Measurements from ENCODE around the gene GPHA2.
A peak's percentile ranks its signal among the peaks of the same experiment; 100 is the strongest.

GPHA2 gene

DNA sequence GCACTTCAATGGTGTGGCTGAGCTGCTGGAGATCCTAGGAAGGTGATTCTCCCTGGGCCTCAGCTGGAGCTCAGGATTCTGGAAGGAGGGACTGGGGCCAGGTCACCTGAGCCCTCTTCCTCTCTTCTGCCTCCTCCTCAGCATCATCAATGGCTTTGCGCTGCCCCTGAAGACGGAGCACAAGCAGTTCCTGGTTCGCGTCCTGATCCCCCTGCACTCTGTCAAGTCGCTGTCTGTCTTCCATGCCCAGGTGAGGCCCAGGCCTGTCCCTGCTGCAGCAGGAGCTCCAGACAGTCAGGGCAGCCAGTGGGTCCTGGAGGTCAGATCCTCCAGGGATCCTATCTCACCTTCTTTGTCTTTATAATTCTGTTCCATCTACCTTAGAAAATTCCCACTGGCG lies 5.4 kb downstream of the GPHA2 start:
- DNase-seq (ENCODE audit: low read depth in 2 of 2), result no peak

DNA sequence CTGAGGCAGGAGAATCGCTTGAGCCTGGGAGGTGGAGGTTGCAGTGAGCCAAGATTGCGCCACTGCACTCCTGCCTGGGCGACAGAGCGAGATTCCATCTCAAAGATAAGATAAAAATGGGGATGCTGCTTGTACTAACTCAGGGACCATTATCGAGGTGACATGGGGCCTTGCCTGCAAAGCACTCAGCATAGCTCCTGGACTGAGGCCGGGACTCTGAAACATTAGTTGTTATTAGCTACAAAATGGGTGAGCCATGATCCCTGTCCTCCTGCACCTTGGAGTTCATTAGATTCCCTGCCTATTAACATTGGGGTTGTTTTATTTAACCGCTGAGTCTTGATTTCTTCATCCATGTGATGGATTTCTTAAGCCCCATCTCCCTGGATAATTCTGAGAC lies 6.1 kb downstream of the GPHA2 start:
- no peak for DNase-seq (ENCODE audit: low read depth in 2 of 2)

DNA sequence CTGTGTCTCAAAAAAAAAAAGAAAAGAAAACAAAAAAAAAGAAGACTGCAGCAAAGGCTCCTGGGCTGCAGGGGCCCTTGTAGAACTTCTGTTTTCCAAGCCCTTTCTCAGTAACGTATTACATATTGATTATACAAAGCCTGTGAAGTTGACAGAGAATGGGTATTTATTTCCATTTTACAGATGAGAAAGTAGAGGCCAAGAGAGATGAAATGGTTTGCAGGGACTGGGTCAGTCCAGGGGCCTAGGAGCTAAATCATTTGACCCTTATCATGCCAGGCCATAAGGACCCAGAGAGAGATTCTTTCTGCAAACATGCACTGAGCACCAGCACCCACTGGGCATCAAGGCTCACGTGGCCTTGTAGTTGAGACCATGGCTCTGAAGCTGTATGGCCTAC lies 6.7 kb downstream of the GPHA2 start:
- DNase-seq (ENCODE audit: low read depth in 2 of 2), result no peak

DNA sequence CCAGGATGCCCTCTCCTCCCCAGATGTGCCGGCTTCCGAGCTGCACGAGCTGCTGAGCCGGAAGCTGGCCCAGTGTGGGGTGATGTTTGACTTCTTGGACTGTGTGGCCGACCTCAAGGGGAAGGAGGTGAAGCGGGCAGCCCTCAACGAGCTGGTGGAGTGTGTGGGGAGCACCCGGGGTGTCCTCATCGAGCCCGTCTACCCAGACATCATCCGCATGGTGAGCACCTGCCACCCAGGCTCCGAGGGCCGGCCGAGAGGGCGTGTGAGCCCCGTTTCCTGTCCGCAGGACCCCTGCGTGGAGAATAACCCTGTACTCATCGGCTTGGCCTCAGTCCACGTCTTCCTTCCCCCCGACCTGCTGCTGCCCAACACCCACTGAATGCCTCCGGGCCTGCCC lies 9.0 kb downstream of the GPHA2 start:
- no peak for DNase-seq (ENCODE audit: low read depth in 2 of 2)

DNA sequence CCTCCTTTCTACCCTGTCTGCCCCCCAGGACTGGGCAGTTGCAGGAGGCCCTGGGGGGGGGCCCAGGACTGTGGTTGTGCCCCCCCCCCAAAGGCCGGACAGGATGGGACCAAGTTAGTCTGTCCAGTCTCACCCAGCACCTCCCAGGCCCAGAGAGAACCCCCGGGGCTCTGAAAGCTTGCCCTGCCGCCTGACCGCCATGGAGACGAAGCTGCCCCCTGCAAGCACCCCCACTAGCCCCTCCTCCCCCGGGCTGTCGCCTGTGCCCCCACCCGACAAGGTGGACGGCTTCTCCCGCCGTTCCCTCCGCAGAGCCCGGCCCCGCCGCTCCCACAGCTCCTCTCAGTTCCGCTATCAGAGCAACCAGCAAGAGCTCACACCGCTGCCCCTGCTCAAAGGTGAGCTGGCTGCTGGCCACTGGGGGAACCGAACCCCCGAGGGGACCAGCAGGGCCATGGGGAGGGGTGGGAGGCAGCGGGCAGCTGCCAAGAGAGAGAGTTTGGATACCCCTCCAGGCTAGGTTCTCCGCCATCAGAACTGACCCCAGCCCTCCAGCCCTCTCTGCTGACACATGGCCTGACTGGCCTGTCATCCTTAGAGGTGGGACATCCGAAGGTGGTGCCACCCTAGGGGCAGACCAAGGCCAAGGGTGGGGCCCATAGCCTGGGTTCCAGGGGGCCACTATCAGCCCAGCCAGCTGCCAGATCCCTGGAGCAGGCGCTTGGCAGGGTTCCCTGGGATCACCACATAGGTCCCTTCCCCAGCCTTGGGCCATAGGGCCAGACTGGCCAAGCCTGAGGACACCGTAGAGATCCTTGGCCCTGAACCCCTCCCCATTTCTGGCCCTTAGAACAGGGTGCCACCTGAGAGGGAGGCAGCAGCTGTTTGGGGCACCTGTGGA lies 9.9 kb downstream of the GPHA2 start:
- DNase-seq (ENCODE audit: low read depth in 2 of 2), result no peak

DNA sequence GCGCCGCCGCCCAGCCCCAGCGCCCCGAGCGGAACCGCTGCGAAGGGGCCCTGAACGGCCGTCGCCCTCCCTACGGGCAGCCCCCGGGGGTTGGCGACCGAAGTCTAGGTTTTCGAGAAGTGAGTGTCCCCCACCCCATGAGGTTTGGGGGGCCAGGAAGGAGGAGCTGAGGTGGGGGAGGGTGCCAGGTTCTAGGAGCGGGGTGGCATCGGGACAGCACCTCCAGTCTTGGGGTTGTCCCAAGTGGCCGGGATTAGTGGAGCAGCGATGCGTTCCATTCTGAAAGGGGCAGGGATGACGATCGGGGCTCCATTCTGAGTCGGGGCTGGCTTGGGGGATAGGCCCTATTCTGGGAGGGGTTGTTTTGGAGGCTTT lies 10.8 kb downstream of the GPHA2 start:
- DNase-seq (ENCODE audit: low read depth in 2 of 2), result no peak

DNA sequence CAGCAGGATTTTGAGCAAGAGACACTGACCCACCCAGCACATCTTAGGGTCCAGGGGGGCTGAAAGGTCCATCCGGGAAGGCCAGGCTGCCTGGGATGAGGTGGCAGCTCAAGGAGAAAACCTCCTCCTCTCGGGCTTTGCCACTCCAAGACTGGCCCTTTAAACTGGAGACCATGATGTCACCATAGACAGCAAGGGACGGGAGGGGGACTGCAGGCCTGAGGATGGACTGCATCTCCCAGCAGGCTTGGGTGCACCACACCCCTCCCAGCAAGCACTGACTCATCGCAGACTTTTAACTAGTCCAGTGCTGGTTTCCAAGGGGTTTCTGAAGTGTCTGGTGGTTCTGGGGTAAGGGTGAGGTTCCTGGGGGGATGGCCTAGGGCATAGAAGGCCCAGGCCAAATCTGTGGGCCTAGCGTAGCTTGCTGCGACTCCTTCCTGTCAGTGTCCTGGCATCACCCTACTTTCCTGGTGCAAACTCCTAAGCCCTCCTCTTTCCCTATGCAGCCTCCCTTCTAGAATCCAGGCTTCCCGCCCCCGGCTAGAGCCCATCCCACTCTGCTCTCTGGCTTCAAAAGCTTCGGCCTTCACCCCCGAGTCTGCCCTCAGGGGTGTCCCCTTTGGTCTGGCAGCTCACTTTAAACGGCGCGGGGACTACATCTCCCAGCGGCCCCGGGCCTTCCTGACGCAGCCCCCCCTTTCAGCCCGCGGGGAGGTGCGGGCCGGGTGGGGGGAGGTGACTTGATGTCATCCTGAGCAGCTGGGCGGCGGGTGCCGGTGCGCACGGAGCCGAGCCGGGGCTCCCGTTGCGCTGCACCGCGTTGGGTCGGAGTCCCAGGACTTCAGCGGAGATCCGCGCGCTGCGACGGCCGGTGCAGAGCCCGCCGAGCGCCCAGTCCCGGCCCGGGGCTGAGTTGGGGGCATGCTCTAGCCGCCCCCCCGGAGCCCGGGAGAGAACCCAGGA lies 11.5 kb downstream of the GPHA2 start, which contains the start of gene PPP2R5B:
TSS of gene PPP2R5B (plus strand) at position 746 of the 966 bp plus-strand sequence. CDS start 1,046 bp downstream, outside the sequence.
- DNase-seq (ENCODE audit: low read depth in 2 of 2), result peak; percentile 81 to 82

DNA sequence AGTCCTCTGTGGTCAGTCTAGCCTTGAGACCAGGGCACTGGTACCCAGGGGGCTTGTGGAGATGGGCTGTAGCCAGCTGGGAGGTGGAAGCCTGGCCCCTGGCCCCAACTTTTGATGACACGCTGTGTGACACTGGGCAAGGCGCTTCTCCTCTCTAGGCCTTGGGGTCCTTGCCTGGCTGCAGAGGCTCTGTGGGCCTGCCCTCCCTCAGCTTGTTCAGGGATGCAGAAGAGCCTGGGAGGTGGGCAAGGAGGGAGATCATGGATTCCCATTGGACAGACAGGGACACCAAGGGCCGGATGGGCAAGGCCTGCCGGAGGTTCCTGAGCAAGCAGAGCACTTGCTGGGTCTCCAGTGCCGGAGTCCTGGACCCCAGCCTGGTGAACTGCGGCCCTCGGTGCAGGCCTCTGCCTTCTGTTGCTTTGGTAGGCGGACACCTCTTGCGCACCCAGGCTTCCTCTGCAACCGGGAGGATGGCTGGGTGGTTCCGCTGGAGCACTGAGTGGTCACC lies 12.5 kb downstream of the GPHA2 start:
- DNase-seq (ENCODE audit: low read depth in 2 of 2), result no peak

DNA sequence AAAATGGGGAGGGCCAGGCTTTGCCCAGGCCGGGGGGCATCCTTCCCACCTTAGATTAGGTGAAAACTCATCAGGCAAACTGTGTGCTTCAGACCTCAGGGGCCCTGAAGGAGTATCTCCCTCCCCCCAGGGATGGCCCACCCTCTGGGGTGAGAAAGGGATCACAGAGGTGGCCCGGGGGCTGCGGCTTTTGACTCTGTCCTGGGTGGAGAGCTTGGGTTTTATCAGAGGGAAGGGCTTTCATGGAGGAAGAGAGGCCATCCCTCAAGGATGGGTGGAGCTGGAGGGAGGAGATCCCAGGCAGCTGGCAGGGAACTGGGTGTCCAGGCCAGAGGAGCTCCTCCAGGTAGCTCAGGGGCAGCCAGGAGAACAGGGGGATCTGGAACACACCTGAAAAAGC lies 14.3 kb downstream of the GPHA2 start:
- DNase-seq (ENCODE audit: low read depth in 2 of 2), result no peak

DNA sequence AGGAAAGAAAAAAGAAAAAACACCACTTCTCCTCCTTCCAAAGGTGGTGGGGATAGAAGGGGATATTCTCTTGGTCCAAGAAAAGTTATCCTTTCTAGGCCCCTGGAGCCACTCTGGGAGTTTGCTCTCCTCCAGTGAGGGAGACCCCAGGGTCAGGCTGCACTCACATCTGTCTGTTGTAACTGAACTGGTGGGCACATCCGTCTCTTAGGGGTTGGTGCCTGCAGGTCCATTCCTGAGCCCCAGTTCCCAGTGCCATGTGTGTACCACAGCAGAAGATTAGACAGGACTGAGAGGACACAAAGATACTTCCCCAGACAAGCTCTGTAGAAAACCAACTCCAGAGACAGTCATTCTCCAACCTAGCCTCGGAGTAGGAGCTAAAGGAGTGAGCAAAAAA lies 15.6 kb downstream of the GPHA2 start:
- DNase-seq (ENCODE audit: low read depth in 2 of 2), result no peak

DNA sequence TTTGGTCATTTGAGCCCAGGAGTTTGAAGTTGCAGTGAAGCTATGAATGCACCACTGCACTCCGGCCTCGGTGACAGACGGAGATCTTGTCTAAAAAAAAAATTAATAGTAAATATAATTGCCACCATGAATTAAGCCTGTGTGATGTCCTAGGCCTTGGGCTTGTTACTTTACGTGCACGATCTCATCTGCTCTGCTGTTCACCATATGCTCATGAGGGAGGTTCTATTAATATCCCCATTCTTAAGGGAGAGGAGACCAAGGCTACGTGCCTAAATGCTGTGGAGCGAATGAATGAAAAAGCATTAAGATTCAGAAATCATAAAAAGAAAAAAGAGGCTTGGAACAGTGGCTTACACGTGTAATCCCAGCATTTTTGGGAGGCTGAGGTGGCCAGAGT lies 16.1 kb downstream of the GPHA2 start:
- no peak for DNase-seq (ENCODE audit: low read depth in 2 of 2)

DNA sequence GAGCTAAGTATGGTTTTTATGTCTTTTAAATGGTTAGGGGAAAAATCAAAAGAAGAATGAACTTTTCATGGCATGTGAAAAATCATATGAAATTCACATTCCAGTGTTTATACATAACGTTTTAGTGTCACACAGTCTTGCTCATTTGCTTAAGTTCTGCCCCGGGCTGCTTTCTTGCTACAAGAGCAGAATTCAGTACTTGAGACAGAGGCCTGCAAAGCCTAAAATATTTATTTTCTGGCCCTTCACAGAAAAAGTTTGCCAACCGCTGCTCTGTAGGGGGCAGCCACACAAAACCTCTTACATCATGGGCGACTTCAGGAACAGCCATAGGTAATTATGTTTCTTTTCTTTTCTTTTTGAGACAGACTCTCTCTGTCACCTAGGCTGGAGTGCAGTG lies 17.7 kb downstream of the GPHA2 start:
- DNase-seq (ENCODE audit: low read depth in 2 of 2), result no peak

DNA sequence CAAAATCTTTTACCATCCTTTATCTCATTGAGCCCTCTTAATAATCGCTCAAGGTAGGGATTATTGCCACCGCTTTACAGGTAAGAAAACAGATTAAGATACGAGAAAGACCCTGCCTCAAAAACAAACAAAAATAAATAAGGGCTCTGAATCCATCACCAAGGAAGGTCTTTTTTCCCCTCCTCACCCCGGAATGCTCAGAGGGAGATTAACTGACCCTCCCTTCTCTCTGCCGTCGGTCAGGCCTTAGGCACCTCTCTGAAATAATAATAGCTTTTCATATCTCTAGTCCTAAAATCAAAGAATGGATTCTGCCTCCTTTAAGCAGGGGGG lies 18.1 kb downstream of the GPHA2 start:
- no peak for DNase-seq (ENCODE audit: low read depth in 2 of 2)

DNA sequence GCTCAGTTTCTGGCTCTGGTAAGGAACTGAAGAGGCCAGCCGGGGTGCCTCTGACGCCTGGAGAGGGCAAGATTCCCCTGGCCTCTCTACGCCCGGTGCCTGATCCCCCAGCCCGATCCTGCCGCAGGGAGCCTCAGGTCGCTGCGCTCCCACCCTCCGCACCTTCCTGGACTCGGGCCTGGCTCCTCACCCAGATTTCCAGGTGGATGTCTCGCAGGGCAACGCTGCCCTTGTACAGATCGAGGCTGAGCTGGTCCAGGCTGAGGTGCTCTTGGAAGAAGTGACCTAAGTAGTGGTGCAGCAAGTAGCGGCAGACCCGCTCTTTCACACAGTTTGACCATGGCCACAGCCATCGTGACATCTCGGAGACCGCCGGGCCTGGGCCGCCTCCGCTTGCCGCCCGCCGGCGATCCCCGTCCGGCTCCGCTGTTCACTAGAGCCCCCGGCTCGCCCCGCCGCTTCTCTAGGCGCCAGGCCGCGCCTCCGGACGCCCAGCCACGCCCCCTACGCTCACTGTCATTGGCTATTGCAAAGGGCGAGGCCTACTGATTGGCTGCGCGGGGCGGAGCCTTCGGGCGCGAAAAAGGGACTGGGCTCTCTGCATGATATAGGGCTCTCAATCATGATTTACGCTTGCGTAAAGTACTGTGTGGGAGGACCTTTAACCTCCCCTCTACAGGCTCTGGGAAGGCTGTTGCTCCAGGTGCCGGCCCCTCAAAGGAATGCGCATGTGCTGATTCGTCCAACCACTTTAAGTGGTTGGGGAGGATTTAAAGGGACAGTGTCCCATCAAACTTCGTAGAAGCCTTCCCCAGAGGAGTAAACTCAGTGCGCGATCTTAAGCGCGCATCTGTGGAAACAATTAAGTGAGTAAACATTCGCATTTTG lies 18.7 kb downstream of the GPHA2 start, which contains the start of gene ATG2A:
TSS of gene ATG2A (minus strand) at position 435 of the 888 bp plus-strand sequence. CDS start at position 361, 74 bp downstream.
- DNase-seq (ENCODE audit: low read depth in 2 of 2), result peak; percentile 94 to 97

DNA sequence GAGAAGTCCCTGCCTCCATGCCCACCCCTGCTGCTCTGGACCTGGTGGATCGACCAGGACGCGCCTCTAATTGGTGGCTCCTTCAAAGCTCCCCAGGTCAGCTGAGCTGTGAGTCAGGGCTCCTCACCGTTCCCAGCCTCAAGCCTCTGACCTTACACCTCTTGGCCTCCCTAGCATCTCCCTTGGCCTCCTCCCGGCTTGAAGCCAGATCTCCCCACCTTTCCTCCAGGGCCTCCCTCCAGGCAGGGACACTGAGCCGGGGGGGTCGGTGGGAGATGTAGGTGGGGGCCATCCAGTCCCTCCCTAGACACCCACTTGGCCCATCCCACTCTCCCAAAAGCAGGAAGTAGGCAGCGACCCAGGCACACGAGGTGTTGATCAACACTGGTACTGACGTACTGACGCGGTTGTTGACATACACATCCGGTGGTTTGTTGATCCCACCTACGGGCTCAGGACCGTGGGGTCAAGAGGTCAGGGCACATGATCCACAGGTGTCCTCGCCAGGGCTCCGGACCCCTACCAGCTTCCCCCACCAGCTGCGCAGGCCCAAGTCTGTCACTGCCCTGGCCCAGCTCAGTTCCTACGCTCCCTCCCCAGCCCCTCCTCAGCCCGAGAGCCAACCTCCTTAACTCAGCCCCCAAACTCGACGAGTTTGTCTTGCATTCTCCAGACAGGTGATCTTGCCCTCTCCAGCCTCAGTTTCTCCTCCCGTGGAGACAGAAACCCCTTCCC lies 19.5 kb downstream of the GPHA2 start:
- peak in 1 of 2 donors; percentile 16 for DNase-seq (ENCODE audit: low read depth in 2 of 2)

DNA sequence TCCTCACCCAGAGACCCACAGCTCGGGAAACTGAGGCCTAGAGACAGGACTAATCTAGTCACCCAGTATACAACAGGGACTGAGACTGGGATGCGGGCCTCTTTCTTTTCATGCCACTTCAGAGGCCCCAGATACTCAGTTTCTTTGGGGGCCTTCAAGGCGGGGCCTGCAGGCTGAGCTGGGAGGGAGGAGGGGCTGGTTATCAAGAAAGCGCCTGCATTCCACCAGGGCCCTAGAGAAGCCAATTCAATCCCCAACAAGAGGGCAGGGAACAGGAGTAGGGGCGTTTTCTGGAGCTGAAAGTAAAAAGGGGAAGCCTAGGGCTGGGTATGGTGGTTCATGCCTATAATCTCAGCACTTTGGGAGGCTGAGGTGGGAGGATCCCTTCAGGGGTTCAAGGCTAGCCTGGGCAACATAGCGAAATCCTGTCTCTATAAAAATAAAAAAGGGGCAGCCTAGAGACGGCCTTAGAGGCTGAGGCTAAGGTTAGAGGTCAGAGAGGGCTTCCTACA lies 20.3 kb downstream of the GPHA2 start:
- DNase-seq (ENCODE audit: low read depth in 2 of 2), result no peak

DNA sequence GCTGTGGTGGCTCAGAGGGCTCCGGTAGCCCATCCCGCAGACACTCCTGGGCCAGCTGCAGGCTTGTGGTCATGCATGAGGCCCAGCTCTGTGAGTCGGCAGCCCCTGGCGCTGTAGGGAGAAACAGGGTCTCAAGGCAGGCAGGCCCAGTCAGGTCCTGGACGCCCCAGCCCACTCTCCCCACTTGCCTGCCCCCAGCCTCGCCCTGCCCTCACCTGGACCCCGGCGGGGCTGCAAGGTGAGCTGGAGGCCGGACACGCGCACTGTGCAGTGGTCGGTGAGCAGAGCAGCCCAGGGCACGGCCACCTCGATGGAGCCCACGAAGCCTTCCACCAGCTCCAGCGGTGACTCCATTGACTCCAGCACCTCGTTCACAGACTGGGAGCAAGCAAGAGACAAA lies 21.6 kb downstream of the GPHA2 start:
- no peak for DNase-seq (ENCODE audit: low read depth in 2 of 2)

DNA sequence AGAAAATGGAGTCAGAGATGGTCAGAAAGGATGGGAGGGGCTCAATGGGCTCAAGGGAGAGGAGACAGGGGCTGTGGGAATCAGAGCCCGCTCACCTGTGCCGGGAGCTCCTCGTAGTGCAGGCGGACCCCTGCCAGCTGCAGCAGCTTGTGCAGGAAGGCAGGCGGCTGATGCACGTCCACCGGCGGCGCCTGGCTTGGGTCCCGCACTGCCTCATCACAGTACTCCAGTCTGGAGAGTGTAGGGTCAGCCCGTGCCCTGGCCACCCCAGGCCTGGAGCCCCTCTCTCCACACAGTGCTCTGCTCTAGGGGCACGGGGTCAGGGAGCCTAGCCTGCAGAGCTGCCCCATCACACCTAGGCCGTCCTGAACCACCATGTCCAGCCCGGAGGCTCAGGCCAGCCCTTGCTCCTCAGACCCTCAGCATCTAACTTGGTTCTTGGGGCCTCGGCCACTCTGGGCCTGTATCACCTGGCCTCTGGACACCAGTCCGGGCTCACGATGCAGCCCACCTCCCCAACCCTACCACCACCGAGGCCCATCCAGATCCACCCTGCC lies 22.4 kb downstream of the GPHA2 start:
- DNase-seq (ENCODE audit: low read depth in 2 of 2), result no peak

DNA sequence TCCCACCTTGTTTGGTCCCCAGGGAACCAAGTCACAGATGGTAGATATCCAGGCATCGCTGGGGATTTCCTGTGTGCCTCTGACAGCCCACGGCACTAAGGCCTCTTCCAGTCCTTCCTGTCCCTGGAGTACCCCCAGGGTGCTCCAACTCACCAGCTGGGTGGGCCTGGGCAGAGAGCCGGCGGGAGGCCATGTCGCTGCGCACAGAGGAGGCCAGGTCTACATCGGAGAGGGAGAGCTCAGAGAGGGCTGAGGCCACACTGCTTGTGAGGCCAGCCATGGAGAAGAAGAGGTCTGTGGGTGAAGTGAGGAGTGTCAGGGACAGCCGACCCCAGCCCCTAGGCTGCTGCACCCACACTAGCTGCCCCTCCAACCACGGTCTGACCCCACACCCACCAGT lies 24.0 kb downstream of the GPHA2 start:
- DNase-seq (ENCODE audit: low read depth in 2 of 2), result no peak

DNA sequence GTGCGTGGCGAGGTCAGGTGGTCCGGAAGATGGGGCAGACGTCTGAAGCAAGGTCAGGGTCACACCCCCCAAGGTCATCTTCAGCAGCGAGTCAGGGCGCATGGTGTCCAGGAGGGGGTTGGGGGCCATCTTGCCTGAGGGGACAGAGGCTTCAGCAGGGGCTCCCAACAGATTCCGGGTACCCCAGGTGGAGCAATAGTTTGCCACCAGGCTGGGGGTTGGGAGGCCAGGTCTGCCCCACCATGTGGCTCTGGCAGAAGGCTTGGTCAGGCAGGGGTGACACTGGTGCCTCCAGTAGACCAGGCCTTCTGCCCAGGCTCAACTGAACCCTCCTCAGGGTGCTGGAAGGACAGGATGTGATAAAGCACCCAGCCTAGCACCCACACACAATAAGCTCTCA lies 24.6 kb downstream of the GPHA2 start:
- DNase-seq (ENCODE audit: low read depth in 2 of 2), result no peak
